ENCODE measurements around the gene VPS4A.

VPS4A gene

DNA sequence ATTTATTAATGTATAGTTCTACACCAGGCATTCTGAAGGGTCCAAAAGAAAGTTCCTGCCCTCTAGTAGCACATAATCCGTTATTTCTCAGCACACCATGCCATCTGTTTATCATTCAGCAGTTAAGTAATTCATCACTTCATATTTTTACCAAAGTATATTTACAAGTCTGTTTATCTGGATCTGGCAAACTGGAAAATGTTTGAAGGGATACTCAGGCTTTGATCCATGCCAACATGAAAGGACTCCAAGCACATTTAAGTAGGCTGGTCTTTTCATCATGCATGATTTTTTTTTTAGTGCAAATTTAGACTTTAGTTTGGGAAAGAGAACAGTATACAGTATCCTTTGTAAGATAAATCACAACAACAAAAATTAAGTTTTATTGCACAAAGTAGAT, 4.1 kb upstream of the VPS4A start:
- DNase-seq: no peak

GRCh38 chr16:69307856-69308255, 3.3 kb upstream of the VPS4A start:
- no peak for DNase-seq

GRCh38 chr16:69309316-69309715, 1.8 kb upstream of the VPS4A start:
- no peak for DNase-seq

DNA sequence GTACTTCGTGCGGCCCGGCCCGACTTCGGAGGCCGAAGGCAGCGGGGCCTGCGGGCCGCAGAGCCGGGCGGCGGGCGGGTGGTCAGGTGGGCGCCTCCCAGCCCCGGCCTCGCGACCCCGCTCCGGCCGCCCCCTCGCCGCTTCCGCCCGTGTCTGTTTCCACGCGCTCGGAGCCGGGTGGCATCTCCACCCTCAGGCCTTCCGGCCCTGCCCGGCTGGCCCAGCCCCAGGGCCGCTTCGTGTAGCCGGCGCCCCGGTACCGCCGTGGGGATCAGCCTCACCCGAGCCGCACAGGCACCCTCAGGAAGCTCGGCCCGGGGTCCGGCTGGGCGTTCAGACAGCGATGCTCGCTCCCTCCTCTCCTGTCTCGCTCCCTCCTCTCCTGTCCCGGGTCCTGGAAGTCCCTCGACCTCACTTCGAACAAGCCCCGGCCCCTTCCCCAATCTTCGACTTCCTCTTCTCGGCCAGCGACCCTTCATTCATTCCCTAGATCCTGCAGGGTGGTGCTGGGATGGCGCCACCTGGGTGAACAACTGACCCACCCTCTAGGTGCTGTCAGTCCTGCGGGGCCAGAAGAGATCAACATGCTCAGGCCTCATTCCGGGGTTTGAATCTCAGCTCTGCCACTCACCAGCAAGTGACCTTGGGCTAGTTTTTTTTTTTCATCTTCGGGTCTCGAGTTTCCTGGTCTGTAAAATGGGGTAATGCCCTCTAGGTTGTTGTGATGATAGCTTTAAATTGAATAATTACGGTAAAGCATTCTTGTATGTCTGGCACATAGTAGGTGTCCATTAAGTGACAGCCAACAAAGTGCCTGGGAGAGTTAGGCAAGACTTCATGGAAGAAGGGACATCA, 610 bp downstream of the VPS4A start:
- peak; percentile 28 for DNase-seq

- no peak for DNase-seq
Measured at GRCh38 chr16:69313469-69313868, 2.3 kb downstream of the VPS4A start.

GRCh38 chr16:69314534-69314933, 3.4 kb downstream of the VPS4A start:
- DNase-seq: no peak

DNA sequence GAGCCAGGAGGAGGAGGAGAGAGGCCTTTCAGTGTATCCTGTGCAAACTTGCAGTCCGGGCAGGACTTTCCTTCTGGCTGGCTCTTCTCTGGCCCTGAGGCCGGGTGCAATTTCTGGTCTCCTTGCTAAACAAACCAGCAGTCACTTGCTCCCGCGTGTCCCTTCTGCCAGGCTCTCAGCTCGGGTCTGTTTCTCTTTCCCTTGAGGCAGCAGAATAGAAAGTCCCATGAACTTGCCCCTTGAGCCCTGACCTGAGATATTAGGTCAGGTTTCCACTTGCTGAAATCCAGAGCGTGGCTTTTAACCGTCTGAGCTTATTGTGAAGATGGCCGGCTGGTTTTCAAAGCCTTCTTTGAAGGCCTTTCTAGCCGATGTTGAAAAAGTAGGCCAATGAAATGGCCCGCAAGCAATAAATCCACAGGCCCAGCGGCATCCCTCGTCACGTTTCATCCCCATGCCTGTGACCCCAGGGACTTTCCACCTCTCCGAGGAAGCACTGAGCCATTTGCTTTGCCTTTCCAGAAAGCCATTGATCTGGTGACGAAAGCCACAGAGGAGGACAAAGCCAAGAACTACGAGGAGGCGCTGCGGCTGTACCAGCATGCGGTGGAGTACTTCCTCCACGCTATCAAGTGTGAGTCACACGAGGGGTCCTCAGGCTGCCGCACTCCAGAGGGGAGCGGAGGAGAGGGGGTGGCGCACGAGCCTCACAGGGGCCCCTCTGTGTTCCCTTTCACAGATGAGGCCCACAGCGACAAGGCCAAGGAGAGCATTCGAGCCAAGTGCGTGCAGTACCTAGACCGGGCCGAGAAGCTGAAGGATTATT, 4.5 kb downstream of the VPS4A start:
- no peak for DNase-seq

GRCh38 chr16:69316595-69317034, 5.5 kb downstream of the VPS4A start:
- no peak for DNase-seq

DNA sequence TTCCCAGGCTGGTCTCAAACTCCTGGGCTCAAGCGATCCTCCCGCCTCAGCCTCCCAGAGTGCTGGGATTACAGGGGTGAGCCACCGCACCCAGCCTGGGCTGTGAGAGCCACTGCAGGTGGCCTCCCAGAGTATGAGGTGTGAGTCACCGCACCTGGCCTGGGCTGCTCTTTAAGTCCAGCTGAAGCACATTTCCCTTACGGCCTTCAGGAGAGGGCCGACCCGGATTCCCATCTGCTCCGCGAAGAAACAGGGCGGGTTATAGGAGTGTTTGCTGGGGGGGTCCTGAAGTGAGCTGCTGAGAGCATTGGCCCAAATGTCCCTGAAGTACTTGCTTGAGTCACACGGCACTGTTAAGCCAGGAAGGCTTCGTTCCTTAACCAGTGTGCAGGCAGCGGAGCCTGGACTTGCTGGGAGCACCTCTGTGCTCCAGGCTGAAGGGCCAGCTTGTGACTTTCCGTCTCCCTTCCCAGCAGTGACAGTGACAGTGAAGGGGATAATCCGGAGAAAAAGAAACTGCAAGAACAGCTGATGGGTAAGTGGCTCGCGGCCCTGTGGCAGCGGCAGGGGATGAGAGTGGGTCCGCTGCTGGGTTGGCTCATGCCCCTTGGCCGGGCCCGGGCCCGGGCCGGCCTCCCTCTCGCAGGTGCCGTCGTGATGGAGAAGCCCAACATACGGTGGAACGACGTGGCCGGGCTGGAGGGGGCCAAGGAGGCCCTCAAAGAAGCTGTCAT, 7.2 kb downstream of the VPS4A start:
- DNase-seq: no peak

DNA sequence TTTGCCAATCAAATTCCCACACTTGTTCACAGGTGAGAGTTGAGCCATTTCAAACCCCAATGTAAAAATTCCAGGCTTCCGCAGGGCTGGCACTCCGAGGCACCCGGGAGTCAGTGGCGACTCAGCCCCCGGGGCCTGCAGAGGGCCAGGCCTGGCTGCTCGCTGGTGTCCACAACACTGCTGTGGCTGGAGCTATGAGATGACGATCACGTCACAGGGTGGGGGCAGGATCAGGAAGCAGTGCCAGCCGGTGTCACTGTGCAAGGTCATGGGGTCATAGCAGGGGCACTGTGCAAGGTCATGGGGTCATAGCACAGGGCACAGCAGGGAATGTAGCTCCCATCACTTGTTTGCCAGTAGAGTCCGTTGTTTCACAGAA, 7.8 kb downstream of the VPS4A start:
- no peak for DNase-seq

- no peak for DNase-seq
Measured at GRCh38 chr16:69319381-69319780, 8.2 kb downstream of the VPS4A start.

- DNase-seq: no peak
Measured at GRCh38 chr16:69319826-69320739, 8.9 kb downstream of the VPS4A start.

DNA sequence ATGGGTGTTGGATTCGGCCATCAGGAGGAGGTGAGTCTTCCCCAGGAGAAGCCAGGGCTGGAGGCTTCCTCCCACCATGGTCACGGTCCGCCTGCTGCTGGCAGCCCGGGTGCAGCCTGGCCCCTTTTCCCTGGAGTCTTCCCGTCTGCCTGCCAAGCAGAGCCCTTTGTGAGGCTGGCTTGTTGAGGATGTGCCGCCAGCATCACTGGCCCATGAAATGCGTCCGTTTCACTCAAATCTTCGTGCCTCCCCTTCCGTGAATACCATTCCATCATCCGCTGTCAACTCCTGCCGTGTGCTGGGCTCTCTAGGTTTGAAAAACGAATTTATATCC, 9.6 kb downstream of the VPS4A start:
- no peak for DNase-seq

DNA sequence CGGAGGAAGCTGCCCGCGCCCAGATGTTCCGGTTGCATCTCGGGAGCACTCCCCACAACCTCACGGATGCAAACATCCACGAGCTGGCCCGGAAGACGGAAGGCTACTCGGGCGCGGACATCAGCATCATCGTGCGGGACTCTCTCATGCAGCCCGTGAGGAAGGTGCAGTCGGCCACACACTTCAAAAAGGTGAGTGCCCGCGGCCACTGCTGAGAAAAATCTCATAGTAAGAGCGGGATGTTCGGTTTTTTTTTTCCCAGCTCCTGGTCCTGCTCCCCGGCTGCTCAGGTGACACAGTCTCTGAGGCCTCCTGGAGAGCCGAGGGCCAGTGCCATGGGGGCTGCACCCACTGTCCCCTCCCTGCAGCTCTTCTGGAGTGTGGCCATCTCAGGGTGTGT, 9.9 kb downstream of the VPS4A start:
- DNase-seq: no peak

DNA sequence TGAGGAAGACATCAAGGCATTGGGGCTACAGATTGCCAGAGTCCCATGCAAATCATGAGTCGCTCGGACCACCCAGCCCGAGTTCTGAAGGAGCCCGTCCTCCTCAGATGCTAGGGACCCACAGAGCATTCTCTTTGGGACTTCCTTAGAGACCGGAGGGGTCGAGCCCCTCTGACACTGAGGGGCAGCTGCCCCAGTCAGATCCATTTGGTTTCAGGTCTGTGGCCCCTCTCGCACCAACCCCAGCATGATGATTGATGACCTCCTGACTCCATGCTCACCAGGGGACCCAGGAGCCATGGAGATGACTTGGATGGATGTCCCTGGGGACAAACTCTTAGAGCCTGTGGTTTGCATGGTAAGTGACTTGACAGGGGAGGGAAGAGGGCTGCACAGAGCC, 11.2 kb downstream of the VPS4A start:
- no peak for DNase-seq

DNA sequence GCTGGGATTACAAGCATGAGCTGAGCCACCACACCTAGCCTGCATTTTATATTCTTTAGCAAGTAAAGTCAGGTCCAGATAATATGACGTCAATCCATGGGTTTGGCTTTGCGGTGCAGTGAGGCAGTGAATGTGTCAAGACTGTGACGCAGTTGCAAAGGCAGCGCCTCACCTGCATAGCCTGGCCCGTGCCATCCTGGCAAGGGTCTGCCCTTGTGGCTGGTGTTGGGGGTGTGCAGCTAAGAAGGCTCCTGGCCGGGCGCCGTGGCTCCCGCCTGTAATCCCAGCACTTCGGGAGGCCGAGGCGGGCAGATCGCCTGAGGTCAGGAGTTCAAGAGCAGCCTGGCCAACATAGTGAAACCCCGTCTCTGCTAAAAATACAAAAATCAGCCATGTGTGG, 12.3 kb downstream of the VPS4A start:
- no peak for DNase-seq

- no peak for DNase-seq
Measured at GRCh38 chr16:69324013-69324531, 12.9 kb downstream of the VPS4A start.

- no peak for DNase-seq
Measured at GRCh38 chr16:69324585-69325253, 13.6 kb downstream of the VPS4A start.

- DNase-seq: no peak
Measured at GRCh38 chr16:69325784-69326171, 14.6 kb downstream of the VPS4A start.

DNA sequence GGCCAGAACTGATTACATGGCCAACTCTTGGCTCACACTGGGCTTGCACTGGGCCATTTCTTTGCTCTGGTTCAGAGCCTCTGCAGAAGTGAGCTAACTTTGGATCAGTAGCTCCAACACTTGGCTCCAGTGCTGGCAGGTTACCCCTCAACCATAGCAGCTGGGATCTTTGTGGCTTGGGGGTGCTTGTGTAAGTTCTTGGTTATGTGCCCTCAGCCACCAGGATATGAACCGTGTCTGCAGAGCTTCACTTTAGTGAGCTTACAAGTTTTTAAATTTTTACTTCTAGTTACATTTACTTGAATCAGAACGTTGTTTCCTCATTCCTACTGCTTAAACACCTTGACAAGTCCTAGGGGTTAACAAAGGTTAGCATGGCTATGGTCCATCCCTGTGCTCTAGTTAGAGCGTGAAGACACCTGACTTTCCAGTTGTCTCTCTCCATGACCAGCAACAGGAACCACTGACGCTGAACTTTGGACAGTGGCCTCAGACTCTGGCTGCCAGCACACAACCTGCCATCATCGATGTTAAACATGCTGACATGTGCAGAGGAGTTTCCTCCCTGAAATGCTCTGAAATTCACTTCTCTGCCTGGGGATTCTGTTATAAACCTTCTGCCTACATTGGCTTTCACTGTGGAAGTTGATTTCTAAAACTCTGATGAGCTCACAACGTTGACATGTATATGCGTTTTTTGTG, 15.2 kb downstream of the VPS4A start:
- DNase-seq: no peak
